ENCODE measurements around the gene PPP6R1. TPM values are rescaled to one million over a fixed set of nuclear protein-coding genes. Genes with fewer than 3 reads are reported as not detected.

PPP6R1 gene
- polyA plus RNA-seq, 1 of the 3 experiments (the other 2 are of a cell fraction), result 47.8 TPM

DNA sequence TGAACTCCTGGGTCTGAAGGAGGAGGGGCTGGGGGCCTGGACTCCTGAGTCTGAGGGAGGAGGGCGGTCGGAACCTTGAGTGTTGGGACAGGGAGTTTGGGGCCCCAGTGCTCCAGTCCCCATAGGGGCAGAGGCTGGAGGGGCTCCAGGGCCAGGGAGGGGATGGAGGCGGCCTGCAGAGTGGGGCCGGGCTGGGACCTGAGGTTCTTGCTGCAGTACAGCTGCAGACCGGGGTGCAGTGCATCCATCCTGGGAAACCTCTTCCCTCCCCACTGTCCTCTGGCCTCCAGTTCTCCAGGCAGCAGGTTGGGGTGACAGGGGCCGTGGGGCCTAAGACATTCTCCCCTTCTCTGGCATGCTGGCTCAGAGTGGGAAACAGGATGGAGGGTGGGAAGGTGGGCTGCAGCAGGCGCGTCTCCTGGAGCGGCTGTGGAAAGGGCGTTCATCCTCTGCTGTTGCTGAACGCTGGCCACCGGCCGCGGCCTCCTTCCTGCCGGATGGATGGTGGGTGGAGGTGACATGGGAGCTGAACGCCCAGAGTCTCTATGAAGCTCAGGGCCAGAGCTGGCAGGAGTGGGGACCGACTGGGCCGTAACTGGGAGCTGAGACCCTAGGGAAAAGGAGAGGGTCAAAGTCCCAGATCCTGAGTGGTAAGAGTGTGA, 26.5 kb upstream of the PPP6R1 start (continued):
- TF ChIP-seq, protein P1, sequence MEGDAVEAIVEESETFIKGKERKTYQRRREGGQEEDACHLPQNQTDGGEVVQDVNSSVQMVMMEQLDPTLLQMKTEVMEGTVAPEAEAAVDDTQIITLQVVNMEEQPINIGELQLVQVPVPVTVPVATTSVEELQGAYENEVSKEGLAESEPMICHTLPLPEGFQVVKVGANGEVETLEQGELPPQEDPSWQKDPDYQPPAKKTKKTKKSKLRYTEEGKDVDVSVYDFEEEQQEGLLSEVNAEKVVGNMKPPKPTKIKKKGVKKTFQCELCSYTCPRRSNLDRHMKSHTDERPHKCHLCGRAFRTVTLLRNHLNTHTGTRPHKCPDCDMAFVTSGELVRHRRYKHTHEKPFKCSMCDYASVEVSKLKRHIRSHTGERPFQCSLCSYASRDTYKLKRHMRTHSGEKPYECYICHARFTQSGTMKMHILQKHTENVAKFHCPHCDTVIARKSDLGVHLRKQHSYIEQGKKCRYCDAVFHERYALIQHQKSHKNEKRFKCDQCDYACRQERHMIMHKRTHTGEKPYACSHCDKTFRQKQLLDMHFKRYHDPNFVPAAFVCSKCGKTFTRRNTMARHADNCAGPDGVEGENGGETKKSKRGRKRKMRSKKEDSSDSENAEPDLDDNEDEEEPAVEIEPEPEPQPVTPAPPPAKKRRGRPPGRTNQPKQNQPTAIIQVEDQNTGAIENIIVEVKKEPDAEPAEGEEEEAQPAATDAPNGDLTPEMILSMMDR (IDR thresholded peaks at IDR 0.05), result no peak
- TF ChIP-seq RXRA (IDR thresholded peaks at IDR 0.05; ENCODE audit: borderline replicate concordance, low read depth), result no peak

DNA sequence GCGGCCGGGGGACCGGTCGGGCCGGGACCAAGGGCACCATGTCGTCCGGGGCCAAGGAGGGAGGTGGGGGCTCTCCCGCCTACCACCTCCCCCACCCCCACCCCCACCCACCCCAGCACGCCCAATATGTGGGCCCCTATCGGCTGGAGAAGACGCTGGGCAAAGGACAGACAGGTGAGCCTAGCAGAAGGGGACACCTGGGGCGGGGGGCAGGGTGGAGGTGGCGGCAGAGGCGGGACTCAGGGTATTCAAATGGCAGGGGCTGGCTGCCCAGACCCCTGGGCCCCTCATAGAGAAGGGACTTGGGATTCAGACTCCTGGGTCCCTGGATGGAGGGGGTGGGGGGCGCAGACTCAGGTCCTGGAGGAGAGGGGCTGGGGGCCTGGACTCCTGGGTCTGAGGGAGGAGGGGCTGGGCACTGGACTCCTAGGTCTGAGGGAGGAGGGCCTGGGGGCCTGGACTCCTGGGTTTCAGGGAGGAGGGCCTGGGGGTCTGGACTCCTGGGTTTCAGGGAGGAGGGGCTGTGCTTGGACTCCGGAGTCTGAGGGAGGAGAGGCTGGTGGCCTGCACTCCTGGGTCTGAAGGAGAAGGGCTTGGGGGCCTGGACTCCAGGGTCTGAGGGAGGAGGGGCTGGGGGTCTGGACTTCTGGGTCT, 25.7 kb upstream of the PPP6R1 start:
- Histone ChIP-seq H3K27me3 (ENCODE audit: insufficient read depth) (no peaks in the 10 kb centered on the region), H3K27ac (ENCODE audit: low read depth in 2 of 2, low read length in 1 of 2) (peak overlapping the region in 1 of 2 experiments; percentile 56; a peak in 2 of 4 replicates), H3K9me2 (no peaks in the 10 kb centered on the region), H3K9ac (peak overlapping the region; percentile 69), H3K9me3 (no peaks in the 10 kb centered on the region), H3K4me1 (ENCODE audit: control insufficient read depth in 1 of 2, insufficient read depth in 2 of 2, low read depth in 1 of 2, low read length in 1 of 2) (peaks cover 0 to 16% of the 10 kb centered on the region in 2 experiments; a peak in 1 of 4 replicates), H4K20me1 (ENCODE audit: insufficient read depth) (no peaks in the 10 kb centered on the region), H3K4me2 (peak overlapping the region; percentile 84), H2AFZ (ENCODE audit: low read depth) (no peak overlapping the region), H3K36me3 (replicated peaks in 1 of 2; ENCODE audit: control insufficient read depth in 1 of 2, insufficient read depth in 2 of 2, low read length in 1 of 2) (peaks cover 0 to 9% of the 10 kb centered on the region in 2 experiments), H3K4me3 (ENCODE audit: low read depth in 2 of 2, low read length in 1 of 2) (peak overlapping the region; percentile 56 to 57), H3K79me2 (ENCODE audit: insufficient read depth) (peaks cover 13% of the 10 kb centered on the region; the same call in 1 of the 2 replicates), H3F3A (replicated peaks; ENCODE audit: insufficient read depth) (peaks cover 7% of the 10 kb centered on the region)
- CTCF ChIA-PET, result interaction anchor here (0.9 to 1.3 kb wide), 4 partner anchors 133 to 219 kb away, joined by 3 to 7 read pairs (median 4); no protein-coding TSS in a partner anchor
- TF ChIP-seq, protein P2, sequence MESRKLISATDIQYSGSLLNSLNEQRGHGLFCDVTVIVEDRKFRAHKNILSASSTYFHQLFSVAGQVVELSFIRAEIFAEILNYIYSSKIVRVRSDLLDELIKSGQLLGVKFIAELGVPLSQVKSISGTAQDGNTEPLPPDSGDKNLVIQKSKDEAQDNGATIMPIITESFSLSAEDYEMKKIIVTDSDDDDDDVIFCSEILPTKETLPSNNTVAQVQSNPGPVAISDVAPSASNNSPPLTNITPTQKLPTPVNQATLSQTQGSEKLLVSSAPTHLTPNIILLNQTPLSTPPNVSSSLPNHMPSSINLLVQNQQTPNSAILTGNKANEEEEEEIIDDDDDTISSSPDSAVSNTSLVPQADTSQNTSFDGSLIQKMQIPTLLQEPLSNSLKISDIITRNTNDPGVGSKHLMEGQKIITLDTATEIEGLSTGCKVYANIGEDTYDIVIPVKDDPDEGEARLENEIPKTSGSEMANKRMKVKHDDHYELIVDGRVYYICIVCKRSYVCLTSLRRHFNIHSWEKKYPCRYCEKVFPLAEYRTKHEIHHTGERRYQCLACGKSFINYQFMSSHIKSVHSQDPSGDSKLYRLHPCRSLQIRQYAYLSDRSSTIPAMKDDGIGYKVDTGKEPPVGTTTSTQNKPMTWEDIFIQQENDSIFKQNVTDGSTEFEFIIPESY (IDR thresholded peaks at IDR 0.05; ENCODE audit: borderline replicate concordance, low read depth), result no peak
- TF ChIP-seq SIN3A (IDR thresholded peaks at IDR 0.05; ENCODE audit: borderline replicate concordance, low read depth, low read length) (no peak), MXI1 (IDR thresholded peaks at IDR 0.05; ENCODE audit: low read depth, low read length) (no peak), RFX5 (IDR thresholded peaks at IDR 0.05; ENCODE audit: low read length) (no peak), POLR2AphosphoS5 (IDR thresholded peaks at IDR 0.05; ENCODE audit: low read depth, low read length) (no peak), FOXM1 (IDR thresholded peaks at IDR 0.05; ENCODE audit: low read depth) (no peak), EZH2phosphoT487 (IDR thresholded peaks at IDR 0.05; ENCODE audit: borderline replicate concordance, low read depth) (no peak), FOXJ3 (CRISPR knock-in tag; IDR thresholded peaks at IDR 0.05) (no peak), EP300 (IDR thresholded peaks at IDR 0.05; ENCODE audit: borderline replicate concordance in 1 of 2, low read depth in 1 of 2, low read length in 1 of 2) (no peak), RXRA (IDR thresholded peaks at IDR 0.05; ENCODE audit: borderline replicate concordance, low read depth) (no peak), GABPA (IDR thresholded peaks at IDR 0.05; ENCODE audit: low read depth) (no peak)
- TF ChIP-seq, protein P3, sequence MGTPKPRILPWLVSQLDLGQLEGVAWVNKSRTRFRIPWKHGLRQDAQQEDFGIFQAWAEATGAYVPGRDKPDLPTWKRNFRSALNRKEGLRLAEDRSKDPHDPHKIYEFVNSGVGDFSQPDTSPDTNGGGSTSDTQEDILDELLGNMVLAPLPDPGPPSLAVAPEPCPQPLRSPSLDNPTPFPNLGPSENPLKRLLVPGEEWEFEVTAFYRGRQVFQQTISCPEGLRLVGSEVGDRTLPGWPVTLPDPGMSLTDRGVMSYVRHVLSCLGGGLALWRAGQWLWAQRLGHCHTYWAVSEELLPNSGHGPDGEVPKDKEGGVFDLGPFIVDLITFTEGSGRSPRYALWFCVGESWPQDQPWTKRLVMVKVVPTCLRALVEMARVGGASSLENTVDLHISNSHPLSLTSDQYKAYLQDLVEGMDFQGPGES (IDR thresholded peaks at IDR 0.05; ENCODE audit: low read depth, low read length), result no peak
- TF ChIP-seq, protein P4, sequence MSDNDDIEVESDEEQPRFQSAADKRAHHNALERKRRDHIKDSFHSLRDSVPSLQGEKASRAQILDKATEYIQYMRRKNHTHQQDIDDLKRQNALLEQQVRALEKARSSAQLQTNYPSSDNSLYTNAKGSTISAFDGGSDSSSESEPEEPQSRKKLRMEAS (IDR thresholded peaks at IDR 0.05; ENCODE audit: low read depth), result no peak
- DNase-seq, result peak; percentile 66
- POLR2A ChIA-PET, result interaction anchor here (0.6 to 1.0 kb wide), 2 partner anchors 10 to 105 kb away, joined by 3 to 4 read pairs; partner anchors contain the start of gene SYT5
- WGBS (ENCODE audit: low lambda C conversion rate), result 3% methylated on average over 4 of the region's 16 CpGs

Data from SK-N-SH (cell line).